Caco-2 (cell line): ENCODE measurements around the gene ACSS2. TPM values are rescaled to one million over a fixed set of nuclear protein-coding genes. Genes with fewer than 3 reads are reported as not detected.

ENCODE experiments used
- BruUV-seq: library from RNA; stranded (reverse); fragments of 400-500 nt; replicated peaks from 2 replicates; lab custom pipeline; 2021; lab: Mats Ljungman, UMichigan
- CTCF ChIA-PET: fragments of 300-600 bp; sonication (Branson Sonifier 250); formaldehyde crosslinking; loops from one replicate; lab custom pipeline; 2022; ENCODE audit warnings: antibody characterized with exemption; lab: Charles Lee
- POLR2A ChIA-PET: fragments of 300-600 bp; sonication (Branson Sonifier 250); formaldehyde crosslinking; loops from one replicate; lab custom pipeline; 2022; ENCODE audit warnings: antibody characterized with exemption; lab: Charles Lee
- DNase-seq, 2 experiments: peaks; one replicate each; pipeline versions ENCODE4 v3.0.0 to v3.0.0-alpha.2; 2020 to 2022
- H3K27me3 ChIP-seq: replicated peaks from 2 replicates; pipeline ENCODE4 v1.6.0; 2011; ENCODE audit warnings: low read length; ENCODE audit not compliant: control insufficient read depth, insufficient read depth
- H3K36me3 ChIP-seq: 2 replicates; pipeline ENCODE4 v1.5.1; 2011; ENCODE audit warnings: low read length; ENCODE audit not compliant: control insufficient read depth, insufficient read depth
- H3K4me1 ChIP-seq: fragments of 250-450 bp; sonication (Bioruptor Pico); 2 replicates; pipeline ENCODE4 v1.5.1; 2020; ENCODE audit warnings: mild to moderate bottlenecking
- H3K4me3 ChIP-seq: 2 replicates; pipeline ENCODE4 v1.5.1; 2011; ENCODE audit warnings: low read depth, mild to moderate bottlenecking, control low read depth, low read length
- H3K9me3 ChIP-seq: fragments of 250-450 bp; sonication (Bioruptor Pico); 2 replicates; pipeline ENCODE4 v1.5.1; 2020; ENCODE audit warnings: mild to moderate bottlenecking, moderate library complexity
- H3K27ac Mint-ChIP-seq: one replicate; pipeline ENCODE4 v1.8.0; 2022; ENCODE audit warnings: mixed read lengths; ENCODE audit not compliant: unreplicated experiment
- H3K27me3 Mint-ChIP-seq: one replicate; pipeline ENCODE4 v1.8.0; 2022; ENCODE audit warnings: mixed read lengths; ENCODE audit not compliant: insufficient read depth, unreplicated experiment
- H3K36me3 Mint-ChIP-seq: one replicate; pipeline ENCODE4 v1.8.0; 2022; ENCODE audit warnings: mild to moderate bottlenecking, mixed read lengths; ENCODE audit not compliant: insufficient read depth, unreplicated experiment
- H3K4me1 Mint-ChIP-seq: one replicate; pipeline ENCODE4 v1.8.0; 2022; ENCODE audit warnings: low read depth, mixed read lengths; ENCODE audit not compliant: unreplicated experiment
- H3K4me3 Mint-ChIP-seq: one replicate; pipeline ENCODE4 v1.8.0; 2022; ENCODE audit warnings: mild to moderate bottlenecking, moderate library complexity, mixed read lengths; ENCODE audit not compliant: unreplicated experiment
- H3K9me3 Mint-ChIP-seq: one replicate; pipeline ENCODE4 v1.8.0; 2022; ENCODE audit warnings: mixed read lengths; ENCODE audit not compliant: unreplicated experiment
- CTCF ChIP-seq, 2 experiments: fragments of 200-600 bp in 1 of 2; IDR thresholded peaks; 1 replicate in 1 of 2; 2 replicates in 1 of 2; pipeline versions ENCODE4 v1.5.1 to v1.8.0; 2011 to 2022; ENCODE audit warnings: antibody characterized with exemption in 1 of 2, control low read depth in 1 of 2, inconsistent platforms in 1 of 2, low read depth in 1 of 2, low read length in 1 of 2, mild to moderate bottlenecking in 1 of 2, moderate library complexity in 1 of 2; ENCODE audit not compliant: insufficient read depth in 1 of 2, severe bottlenecking in 1 of 2, unreplicated experiment in 1 of 2
- intact Hi-C: fragments of 100-400 bp; cut with micrococcal nuclease; formaldehyde crosslinking; loops from one replicate; pipeline ENCODE4 v1.10.0; 2022; ENCODE audit not compliant: unreplicated experiment
- total RNA-seq: library from RNA; stranded (reverse); gene quantifications from 2 replicates; pipeline ENCODE4 v1.2.3, GENCODE V29; 2022

The ACSS2 gene
- total RNA-seq, 1 experiment from 2014 or later, result 76.0 TPM

GRCh38 chr20:34946661-34947060 lies 70.2 kb downstream of the ACSS2 start:
- Histone ChIP-seq H3K27me3 (no peaks in the 10 kb centered on the region), H3K9me3 (no peaks in the 10 kb centered on the region), H3K4me3 (no peak overlapping the region), H3K4me1 (no peaks in the 10 kb centered on the region), H3K36me3 (peaks cover 12% of the 10 kb centered on the region)
- intact Hi-C loops, result no loop called here
- no peak overlapping the region for H3K27ac Mint-ChIP-seq
- H3K4me1 Mint-ChIP-seq, result no peaks in the 10 kb centered on the region
- no peaks in the 10 kb centered on the region for H3K27me3 Mint-ChIP-seq
- no peak overlapping the region for H3K4me3 Mint-ChIP-seq
- no peaks in the 10 kb centered on the region for H3K9me3 Mint-ChIP-seq
- POLR2A ChIA-PET, result no interaction called here
- DNase-seq, result no peak
- BruUV-seq, result no TSS peak
- TF ChIP-seq CTCF (IDR thresholded peaks at IDR 0.05; ENCODE audit: insufficient read depth in 1 of 2, low read depth in 1 of 2, low read length in 1 of 2, severe bottlenecking in 1 of 2, unreplicated experiment in 1 of 2), result no peak
- peaks cover 37% of the 10 kb centered on the region for H3K36me3 Mint-ChIP-seq
- CTCF ChIA-PET, result interaction anchor here (1.0 kb wide), 1 partner anchor 9 kb away, joined by 3 read pairs; no protein-coding TSS in a partner anchor

GRCh38 chr20:34947336-34947735 lies 70.9 kb downstream of the ACSS2 start:
- ChIA-PET CTCF (no interaction called here), POLR2A (no interaction called here)
- Histone ChIP-seq H3K36me3 (peaks cover 9% of the 10 kb centered on the region), H3K4me3 (no peak overlapping the region), H3K4me1 (no peaks in the 10 kb centered on the region), H3K27me3 (no peaks in the 10 kb centered on the region), H3K9me3 (no peaks in the 10 kb centered on the region)
- intact Hi-C loops, result no loop called here
- Mint-ChIP-seq H3K4me3 (no peak overlapping the region), H3K27me3 (no peaks in the 10 kb centered on the region), H3K27ac (no peak overlapping the region), H3K36me3 (peaks cover 30% of the 10 kb centered on the region), H3K4me1 (no peaks in the 10 kb centered on the region), H3K9me3 (no peaks in the 10 kb centered on the region)
- DNase-seq, result no peak
- BruUV-seq, result no TSS peak
- no peak for TF ChIP-seq CTCF (IDR thresholded peaks at IDR 0.05; ENCODE audit: insufficient read depth in 1 of 2, low read depth in 1 of 2, low read length in 1 of 2, severe bottlenecking in 1 of 2, unreplicated experiment in 1 of 2)

- Mint-ChIP-seq H3K4me3 (no peak overlapping the region), H3K36me3 (peaks cover 25% of the 10 kb centered on the region), H3K27me3 (no peaks in the 10 kb centered on the region), H3K4me1 (no peaks in the 10 kb centered on the region), H3K27ac (no peak overlapping the region), H3K9me3 (no peaks in the 10 kb centered on the region)
- Histone ChIP-seq H3K27me3 (no peaks in the 10 kb centered on the region), H3K36me3 (peaks cover 6% of the 10 kb centered on the region; the same call in 1 of the 2 replicates), H3K4me3 (no peak overlapping the region), H3K4me1 (no peaks in the 10 kb centered on the region), H3K9me3 (no peaks in the 10 kb centered on the region)
- TF ChIP-seq CTCF (IDR thresholded peaks at IDR 0.05; ENCODE audit: insufficient read depth in 1 of 2, low read depth in 1 of 2, low read length in 1 of 2, severe bottlenecking in 1 of 2, unreplicated experiment in 1 of 2), result no peak
- ChIA-PET CTCF (interaction anchor here (0.8 to 1.1 kb wide), 3 partner anchors 73 to 75 kb away, joined by 3 to 4 read pairs (median 4); partner anchors contain the start of gene GGT7), POLR2A (no interaction called here)
- DNase-seq, result no peak
- intact Hi-C loops, result no loop called here
- BruUV-seq, result no TSS peak
Measured at GRCh38 chr20:34948030-34948429, 71.6 kb downstream of the ACSS2 start.
